GM18858 (cell line): ENCODE results near the gene SYNE2.
A peak's percentile ranks its signal among the peaks of the same experiment; 100 is the strongest.

Experiments
- ATAC-seq: cut with Tn5 transposase; IDR thresholded peaks from one replicate; pipeline ENCODE4 v1.9.1; 2021; ENCODE audit not compliant: unreplicated experiment

The SYNE2 gene

DNA sequence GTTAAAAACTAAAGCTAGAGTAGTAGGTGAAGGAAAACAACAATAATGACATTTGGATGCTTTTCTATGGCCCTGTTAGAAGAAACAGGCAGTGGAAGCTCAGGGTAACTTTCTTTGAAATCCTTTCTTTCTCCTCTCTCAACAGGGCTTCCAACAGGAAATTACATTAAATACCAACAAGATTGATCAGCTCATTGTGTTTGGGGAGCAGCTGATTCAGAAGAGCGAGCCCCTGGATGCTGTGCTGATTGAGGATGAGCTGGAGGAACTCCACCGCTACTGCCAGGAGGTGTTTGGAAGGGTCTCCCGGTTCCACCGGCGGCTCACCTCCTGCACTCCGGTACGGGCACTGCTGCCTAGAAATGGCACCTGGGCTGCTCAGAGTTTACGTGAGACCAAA is 359.9 kb downstream of the SYNE2 start:
- no peak for ATAC-seq

- ATAC-seq, result no peak
These were observed 360.3 kb downstream of the SYNE2 start for GRCh38 chr14:64213086-64213485.

- no peak for ATAC-seq
These were observed 361.2 kb downstream of the SYNE2 start for GRCh38 chr14:64213853-64214570.

DNA sequence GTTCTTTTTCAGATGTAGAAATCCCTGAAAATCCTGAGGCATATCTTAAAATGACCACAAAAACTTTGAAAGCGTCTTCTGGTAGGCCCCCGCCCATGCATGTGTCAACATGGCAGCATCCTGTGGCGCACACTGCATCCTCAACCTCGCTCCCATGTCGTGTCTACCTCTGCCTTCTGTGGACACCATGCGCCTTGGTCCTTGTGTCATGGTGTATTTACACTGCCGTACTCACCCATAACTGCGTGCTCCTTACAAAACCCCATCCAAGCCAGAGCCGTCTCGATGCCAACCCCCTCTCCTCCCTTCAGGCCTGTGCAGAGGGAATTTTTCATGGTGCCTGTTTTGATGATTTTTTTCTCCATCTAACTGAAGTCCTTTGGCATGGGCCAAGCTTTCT is 362.5 kb downstream of the SYNE2 start:
- no peak for ATAC-seq

DNA sequence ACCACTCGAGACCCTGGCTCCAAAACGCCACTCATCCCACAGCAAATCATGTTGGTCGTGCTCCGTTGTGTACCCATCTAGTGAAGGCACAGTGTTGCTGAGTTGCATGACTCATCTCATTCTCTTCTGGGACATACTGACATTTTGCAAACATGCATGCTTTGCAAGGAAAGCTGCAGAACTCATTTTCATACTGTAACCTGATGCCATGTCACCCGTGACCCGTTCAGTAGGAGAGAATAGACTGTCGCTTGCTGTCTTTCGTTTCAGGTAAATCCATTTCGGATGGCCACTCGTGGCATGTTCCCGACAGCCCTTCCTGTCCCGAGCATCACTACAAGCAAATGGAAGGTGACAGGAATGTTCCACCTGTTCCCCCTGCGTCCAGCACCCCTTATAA is 363.2 kb downstream of the SYNE2 start:
- no peak for ATAC-seq

DNA sequence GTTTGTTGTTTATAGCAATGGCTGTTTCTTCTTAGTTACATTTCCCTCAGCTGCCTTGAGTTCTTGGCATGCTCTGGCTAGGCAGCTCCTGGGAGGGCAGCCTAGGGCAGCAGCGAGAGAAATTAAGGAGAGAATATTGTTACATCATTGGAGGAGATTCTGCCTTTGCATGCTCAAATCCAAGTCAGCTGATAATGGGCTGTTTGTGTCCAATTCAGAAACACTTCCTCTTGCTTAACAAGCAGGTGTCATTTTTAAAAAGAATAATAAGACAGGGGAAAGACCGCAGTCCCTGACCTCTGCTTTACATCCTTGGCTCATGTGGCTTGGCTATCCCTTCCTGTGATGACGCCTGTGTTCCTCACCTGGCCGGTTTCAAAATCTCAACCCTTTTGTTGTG is 364.5 kb downstream of the SYNE2 start:
- ATAC-seq, result peak; percentile 38

DNA sequence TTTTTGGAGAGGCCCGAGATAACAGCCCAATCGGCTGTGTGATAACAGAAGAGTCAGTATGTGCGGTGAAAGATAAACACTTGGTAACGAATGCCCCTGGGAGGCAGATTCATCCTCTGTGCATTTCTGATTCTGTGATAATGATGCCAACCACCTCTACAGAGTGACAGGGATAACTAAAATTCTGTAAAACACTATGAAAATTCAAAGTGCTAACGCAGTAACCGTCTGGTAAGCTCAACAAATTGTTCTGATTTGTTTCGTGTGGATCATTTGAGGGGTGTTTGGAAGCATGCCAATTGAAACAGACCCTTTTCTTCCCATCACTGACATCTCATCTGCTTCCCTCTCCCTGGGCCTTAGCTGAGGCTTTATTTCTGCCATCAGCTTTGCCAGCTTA is 365.0 kb downstream of the SYNE2 start:
- no peak for ATAC-seq

- no peak for ATAC-seq
These were observed 365.8 kb downstream of the SYNE2 start for GRCh38 chr14:64218344-64219240.

- ATAC-seq, result no peak
These were observed 367.3 kb downstream of the SYNE2 start for GRCh38 chr14:64220056-64220455.

DNA sequence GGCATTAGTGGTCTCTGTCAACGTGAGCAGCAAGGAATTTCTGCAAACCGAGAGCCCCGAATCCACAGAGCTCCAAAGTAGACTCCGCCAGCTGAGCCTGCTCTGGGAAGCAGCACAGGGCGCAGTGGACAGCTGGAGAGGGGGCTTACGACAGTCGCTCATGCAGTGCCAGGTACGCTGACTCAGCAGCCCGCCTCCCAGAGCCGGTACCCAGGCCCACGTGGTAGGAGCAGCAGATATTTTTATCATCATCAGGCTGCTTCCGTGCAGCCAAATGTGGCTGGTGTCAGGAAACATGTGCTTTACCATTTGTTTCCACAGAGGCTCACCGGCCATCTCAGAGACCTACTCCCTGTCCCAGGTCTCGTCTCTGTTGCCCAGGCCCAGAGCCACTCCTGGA is 367.7 kb downstream of the SYNE2 start:
- no peak for ATAC-seq

DNA sequence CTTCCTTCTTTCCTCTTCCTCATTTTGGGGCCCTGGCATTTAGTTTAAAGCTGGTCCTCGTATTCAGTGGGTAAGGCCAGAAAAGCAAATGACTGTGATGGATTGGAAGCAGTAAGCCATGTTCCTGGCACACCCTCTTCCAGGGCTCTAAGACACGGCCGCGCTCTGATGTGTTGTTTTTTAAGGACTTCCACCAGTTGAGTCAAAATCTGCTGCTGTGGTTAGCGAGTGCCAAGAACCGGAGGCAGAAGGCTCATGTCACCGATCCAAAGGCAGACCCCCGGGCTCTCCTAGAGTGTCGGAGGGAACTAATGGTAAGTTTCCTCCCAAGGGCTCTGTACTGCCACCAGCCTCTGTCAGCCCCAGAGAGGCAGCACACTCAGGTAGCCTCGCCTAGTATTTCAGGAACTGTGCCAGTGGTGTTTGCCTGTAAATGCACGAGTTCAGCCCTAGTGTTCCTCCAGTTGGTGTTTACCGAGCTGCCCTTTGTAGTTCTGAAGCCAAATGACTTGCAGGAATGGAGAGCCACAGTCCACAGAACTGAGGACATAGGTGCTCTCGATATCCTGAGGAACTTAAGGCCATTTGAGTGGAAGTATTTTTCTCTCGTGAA is 368.7 kb downstream of the SYNE2 start:
- no peak for ATAC-seq

GRCh38 chr14:64225151-64225757 is 372.4 kb downstream of the SYNE2 start:
- no peak for ATAC-seq

- no peak for ATAC-seq
These were observed 375.1 kb downstream of the SYNE2 start for GRCh38 chr14:64227856-64228255.

DNA sequence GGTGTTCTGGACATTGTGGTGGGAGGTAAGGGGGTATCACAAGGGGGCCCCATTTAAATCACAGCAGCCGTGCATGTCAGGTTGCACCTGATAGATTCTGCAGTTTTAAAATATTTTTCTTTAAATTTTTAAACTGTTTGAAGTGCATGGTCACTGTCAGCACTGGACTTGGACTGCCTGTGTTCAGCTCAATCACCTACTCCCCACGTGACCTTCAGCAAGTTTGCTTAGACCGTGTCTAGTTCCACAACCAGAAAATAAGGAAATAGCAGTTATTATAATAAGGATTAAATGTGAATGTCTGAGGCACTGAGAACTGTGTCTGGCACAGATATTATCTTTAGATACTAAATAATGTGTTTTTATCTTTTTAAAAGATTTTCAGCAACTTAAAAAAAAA is 376.7 kb downstream of the SYNE2 start:
- no peak for ATAC-seq

GRCh38 chr14:64232095-64232838 is 379.5 kb downstream of the SYNE2 start:
- ATAC-seq, result no peak

DNA sequence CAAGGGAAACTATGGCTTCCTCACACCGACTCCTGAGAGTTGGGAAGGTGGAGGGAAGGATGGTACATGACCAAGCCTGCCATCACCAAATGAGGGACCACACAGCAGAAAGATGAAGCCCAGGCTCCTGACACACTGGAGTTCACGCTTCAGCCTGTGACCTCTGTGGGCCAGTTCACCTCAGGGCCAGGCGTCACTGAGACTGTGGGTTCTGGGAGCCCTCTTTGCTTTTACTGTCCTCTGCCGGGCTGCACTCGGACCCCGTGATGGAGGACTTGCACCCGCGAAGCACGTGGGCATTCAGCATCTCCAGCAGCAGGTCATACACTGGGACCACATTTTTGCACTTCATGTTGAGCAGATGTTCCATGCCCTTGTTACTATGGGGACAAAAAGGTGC is 380.1 kb downstream of the SYNE2 start:
- no peak for ATAC-seq

DNA sequence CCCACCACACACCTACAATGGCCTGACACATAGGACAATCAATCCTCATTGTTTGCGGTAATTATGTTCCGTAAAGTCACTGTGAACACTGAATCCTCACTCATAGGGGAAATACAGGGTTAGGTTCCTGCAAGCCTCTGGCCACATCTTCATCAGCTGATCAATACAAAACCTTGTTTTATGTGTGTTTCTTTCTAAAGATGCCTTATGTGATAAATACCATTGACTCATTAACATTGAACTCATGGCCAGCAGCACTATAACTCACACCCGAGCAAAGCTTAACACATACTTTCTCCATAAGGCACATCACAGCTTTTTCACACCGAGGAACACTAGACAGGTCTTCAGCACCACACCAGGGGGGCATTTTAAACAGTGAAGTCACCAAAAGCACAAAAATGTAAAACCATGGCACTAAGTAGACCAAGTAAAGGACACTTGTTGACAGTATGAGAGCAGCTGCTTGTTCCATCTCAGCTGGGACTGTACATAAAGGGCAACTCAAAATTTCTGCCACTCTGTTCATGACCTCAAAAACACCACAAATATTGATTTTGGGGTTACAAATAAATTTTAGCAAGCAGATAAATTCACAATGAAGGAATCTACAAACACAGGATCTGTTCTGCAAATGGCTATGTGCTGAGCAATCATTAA is 380.9 kb downstream of the SYNE2 start:
- no peak for ATAC-seq

- no peak for ATAC-seq
These were observed 382.3 kb downstream of the SYNE2 start for GRCh38 chr14:64234877-64235651.
